ENCODE measurements around the gene GPR33. TPM values are rescaled to one million over a fixed set of nuclear protein-coding genes. Genes with fewer than 3 reads are reported as not detected.
"Not testable (repeated sequence)": the region's sequence is repeated elsewhere in the genome, so short reads cannot be mapped to it uniquely, and the experiment has no call there.

The GPR33 gene
- total RNA-seq, 1 donor from 2014 or later: not detected

DNA sequence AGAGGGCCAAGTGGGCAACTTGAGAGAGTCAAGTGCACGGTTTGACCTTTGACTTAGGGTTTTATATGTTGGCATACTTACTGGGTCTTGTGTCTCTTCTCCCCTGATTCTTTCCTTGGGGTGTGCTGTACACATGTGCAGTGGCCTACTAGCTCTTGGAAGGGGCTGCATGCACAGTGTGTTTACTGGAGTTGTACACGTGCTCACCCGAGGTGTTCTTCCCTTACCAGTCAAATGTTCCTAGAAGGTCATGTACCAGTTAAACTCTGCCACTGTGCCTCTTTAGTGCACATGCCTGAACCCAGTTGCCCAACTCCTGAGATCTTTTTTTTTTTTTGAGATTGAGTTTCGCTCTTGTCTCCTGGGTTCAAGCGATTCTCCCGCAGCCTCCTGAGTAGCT is 21.3 kb downstream of the GPR33 start:
- intact Hi-C loops (cut with DNase I): no loop called here
- no peak for ATAC-seq (ENCODE audit: poor library complexity)
- DNase-seq: no peak

- no peak for DNase-seq
- ATAC-seq (ENCODE audit: poor library complexity): no peak
- intact Hi-C loops (cut with DNase I): no loop called here
Observed at GRCh38 chr14:31465111-31465510, 22.7 kb downstream of the GPR33 start.

DNA sequence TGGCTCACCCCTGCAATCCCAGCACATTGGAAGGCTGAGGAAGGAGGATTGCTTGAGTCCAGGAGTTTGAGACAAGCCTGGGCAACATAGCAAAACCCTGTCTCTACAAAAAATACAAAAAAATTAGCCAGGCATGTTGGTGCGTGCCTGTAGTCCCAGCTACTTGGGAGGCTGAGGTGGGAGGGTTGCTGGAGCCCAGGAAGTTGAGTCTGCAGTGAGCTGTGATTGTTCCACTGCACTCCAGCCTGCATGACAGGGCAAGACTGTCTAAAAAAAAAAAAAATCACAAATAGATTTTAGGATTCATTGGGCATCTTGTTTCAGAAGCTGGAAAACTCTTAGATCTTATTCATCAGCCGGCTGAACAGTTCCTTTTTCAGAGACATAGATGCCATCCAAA is 25.4 kb downstream of the GPR33 start:
- ATAC-seq (ENCODE audit: poor library complexity); DNase-seq; intact Hi-C loops (cut with DNase I): not testable (repeated sequence)

DNA sequence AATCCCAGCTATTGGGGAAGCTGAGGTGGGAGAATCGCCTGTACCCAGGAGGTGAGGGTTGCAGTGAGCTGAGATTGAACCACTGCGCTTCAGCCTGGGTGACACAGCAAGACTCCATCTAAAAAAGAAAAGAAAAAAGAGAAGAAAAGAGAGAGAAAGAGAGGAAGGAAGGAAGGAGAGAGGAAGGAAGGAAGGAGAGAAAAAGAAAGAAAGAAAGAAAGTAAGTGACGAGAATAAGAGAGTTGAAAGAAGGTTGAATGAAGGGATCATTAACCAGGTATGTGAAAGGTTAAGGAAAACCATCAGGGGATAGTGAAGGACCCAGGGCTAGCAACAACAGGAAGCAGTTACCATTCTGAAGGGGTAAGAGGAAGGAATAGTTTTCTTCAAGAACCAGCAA is 26.3 kb downstream of the GPR33 start:
- intact Hi-C loops (cut with DNase I): no loop called here
- ATAC-seq (ENCODE audit: poor library complexity) (no peak), DNase-seq (no peak)

DNA sequence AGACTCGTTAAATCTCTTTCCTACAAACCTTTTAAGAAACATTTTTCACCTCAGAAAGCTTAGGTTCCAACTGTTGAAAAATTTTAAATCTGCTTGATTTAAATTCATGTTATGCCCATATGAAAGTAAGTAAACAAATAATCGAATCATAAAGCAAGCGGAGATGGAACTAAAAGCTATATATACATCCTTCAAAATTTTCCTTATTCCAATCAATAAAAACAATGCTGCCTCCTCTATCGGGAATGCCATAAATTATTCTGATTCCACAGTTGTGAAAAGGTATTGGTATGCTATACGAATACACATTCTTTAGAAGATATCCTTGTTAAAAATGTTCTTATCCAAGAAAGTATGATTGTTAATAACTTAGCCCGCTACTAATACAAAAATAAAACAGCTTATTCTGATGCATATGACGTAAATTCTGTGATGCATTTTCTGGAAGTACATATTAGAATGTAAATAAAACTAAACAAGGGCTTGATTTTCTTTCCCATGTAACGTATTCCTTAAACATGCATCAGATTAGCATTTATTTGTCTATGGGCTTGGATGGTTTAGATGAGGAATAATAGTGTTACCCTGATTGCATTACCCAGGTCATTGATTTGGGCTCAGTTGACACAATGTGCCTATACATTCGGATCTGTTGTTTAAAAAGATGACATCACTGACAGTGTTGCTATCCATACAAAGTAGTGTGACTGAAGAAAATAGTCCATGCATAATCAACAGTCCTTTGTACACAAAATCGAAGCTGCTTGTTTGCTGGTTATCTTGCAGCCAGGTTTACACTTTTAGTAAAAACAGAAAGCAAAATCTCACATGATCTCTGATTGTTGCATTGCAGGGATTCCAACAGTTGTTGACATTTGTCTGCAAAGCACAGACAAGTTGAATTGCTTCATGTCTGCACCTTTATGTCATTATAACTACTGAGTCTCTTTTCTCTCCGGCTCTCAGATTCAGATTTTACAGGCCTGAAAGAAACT is 29.9 kb downstream of the GPR33 start:
- intact Hi-C loops (cut with DNase I): no loop called here
- DNase-seq (no peak), ATAC-seq (ENCODE audit: poor library complexity) (no peak)

GRCh38 chr14:31456841-31457664 is 30.8 kb downstream of the GPR33 start, which contains the start of gene DTD2:
Gene DTD2 (minus strand): TSS chr14:31457506. CDS start chr14:31457393, 113 bp downstream.
- peak; percentile 100 for ATAC-seq (ENCODE audit: poor library complexity)
- intact Hi-C loops (cut with DNase I): no loop called here

DNA sequence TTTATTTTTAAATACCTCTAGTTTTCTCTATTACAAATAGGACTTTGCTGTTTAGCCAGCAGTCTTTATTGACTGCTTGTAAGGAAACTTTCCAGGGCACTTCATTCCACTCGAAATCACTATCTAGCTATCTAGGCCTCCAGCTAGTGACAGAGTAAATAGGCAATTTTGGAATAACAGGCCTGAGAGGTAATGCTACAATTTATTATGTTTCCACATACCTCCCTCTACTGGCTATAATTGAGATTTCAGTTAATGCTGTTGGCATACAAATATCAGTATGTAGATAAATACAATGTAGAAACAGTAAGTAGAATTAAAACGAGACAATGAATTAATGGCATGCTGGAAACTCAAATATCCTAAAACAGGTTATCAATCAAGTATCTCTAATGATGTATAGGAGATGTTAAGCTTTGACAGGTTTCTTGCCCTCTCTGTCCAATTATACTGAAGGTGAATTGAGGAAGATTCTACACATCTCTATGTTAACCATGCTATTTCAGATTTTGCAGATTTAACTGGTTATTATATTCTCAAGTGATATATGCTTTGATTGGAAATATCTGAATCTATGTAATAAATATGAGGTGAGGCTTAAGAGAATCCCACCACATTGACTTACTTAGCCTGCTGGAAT is 37.7 kb downstream of the GPR33 start:
- peak; percentile 55 for ATAC-seq (ENCODE audit: poor library complexity)
- intact Hi-C loops (cut with DNase I): no loop called here
- DNase-seq: no peak

More at GRCh38 chr14:31456841-31457664, 30.8 kb downstream of the GPR33 start, which contains the start of gene DTD2:
- DNase-seq: peak; percentile 98

GRCh38 chr14:31449136-31449535 is 38.7 kb downstream of the GPR33 start:
- intact Hi-C loops (cut with DNase I): no loop called here
- ATAC-seq (ENCODE audit: poor library complexity) (no peak), DNase-seq (no peak)

- intact Hi-C loops (cut with DNase I): no loop called here
- ATAC-seq (ENCODE audit: poor library complexity) (no peak), DNase-seq (no peak)
Observed at GRCh38 chr14:31445703-31446102, 42.1 kb downstream of the GPR33 start.

DNA sequence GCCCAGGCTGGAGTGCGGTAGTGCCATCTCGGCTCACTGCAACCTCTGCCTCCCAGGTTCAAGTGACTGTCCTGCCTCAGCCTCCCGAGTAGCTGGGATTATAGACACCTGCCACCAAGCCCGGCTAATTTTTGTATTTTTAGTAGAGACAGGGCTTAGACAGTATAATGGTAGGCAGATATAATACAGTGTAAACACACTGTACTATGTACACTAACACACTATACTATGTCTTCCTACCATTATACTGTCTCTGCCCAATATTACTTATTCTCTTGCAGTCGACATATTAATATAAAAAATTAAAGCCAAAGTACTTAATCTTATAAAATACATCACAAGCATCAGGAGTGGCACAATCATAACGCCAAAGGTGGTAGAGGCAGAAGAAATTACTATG is 45.6 kb downstream of the GPR33 start:
- ATAC-seq (ENCODE audit: poor library complexity) (no peak), DNase-seq (no peak)
- intact Hi-C loops (cut with DNase I): no loop called here

DNA sequence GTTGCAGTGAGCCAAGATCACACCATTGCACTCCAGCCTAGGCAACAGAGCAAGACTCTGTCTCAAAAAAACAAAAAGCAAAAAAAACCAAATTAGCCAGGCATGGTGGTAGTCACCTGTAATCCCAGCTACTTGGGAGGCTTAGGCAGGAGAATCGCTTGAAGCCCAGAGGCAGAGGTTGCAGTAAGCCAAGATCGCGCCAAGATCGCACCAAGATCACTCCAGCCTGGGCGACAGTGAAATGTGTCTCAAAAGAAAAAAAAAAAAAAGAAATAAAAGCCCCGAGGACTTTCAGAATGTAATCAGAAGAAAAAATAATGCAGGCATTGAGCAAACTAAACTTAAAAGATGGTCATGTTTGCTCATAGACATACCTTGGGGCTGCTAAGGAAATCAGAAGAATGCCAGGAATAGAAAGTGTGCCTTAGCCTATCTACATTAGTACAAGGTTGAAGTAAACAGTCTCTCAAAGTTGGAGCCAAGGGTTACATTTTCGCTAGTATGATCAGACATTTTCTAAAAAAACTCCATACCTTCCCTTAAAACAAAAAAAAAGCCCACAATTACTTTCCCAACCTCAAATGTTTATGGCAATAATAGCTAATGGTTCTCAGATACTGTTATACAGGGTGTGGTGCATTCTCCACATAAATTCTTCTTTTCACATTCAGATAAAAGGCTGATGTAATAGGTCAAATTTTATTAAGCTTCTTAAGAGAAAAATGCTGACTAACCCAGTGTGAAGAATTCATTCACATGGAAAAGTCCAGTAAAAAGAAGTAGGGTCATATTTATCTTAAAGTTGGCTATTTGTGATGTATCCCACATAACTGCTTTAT is 46.3 kb downstream of the GPR33 start:
- intact Hi-C loops (cut with DNase I): no loop called here
- ATAC-seq (ENCODE audit: poor library complexity) (peak; percentile 59), DNase-seq (no peak)

DNA sequence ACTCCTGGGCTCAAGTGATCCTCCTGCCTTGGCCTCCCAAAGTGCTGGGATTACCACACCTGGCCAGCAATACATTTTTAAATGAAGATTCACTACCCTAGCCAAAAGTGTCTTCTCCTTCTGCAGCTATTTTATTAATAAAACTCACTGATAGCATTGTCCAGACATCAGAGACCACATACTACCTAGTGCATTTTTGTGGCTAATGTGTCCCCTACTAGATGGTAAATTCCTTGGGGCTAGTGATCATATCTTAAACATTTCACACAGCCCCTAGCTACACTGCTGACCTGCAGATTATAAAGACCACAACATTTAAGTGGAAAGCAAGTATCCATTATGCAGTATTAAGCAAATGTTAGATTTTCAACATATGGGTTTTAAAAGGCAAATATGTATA is 47.6 kb downstream of the GPR33 start:
- ATAC-seq (ENCODE audit: poor library complexity): no peak
- intact Hi-C loops (cut with DNase I): no loop called here
- DNase-seq: no peak

DNA sequence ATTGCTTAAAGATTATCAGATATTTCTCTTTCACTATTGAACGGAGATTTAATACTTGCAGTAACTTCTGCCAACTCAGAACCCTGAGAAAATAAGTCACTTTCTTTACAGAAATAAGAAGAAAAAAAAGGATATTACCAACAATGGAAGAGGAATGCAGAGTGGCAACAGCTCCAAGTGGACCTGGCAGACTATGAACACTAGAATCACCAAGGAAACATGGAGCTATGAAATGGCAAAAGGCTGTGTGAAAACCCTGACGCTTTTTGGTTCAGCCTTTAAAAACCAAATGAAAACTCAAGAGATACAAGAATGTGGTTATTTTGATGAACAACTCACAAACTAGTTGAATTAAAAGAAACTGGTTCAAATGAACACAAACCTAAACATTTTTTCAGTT is 48.3 kb downstream of the GPR33 start:
- intact Hi-C loops (cut with DNase I): no loop called here
- no peak for ATAC-seq (ENCODE audit: poor library complexity)
- DNase-seq: no peak

- intact Hi-C loops (cut with DNase I); ATAC-seq (ENCODE audit: poor library complexity): not testable (repeated sequence)
Observed at GRCh38 chr14:31437045-31437691, 50.7 kb downstream of the GPR33 start.

DNA sequence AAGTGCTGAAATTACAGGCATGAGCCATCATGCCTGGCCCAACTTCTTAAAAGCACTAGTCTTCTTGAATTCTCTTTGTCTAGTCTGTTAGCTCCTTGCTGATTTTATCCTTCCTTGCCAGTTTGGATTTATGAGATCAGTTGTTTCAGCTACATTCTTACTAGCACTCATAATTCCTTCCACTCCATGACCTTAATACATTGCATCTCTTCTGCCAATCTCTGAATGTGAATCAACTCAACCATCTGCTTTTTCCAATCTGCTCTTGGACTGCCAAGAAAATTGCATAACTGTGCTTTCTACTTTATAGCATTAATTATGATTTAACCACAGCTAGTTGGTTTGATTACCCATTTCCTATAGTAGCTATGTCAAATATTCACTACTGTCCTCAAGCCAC is 52.6 kb downstream of the GPR33 start:
- ATAC-seq (ENCODE audit: poor library complexity): peak; percentile 82
- no peak for DNase-seq
- intact Hi-C loops (cut with DNase I): no loop called here

More at GRCh38 chr14:31437045-31437691, 50.7 kb downstream of the GPR33 start:
- DNase-seq: not testable (repeated sequence)
